Activated CD8-positive, alpha-beta memory T cell treated with anti-CD3 and anti-CD28 coated beads, Interleukin-2, amount 50 U/mL, for 4 hours (primary cell): Measurements from ENCODE around the gene DIS3L2.
"Not testable (repeated sequence)": the region's sequence is repeated elsewhere in the genome, so short reads cannot be mapped to it uniquely, and the experiment has no call there.

Source experiments
- DNase-seq: peaks from one replicate; pipeline ENCODE4 v3.0.0-alpha.2; 2020

DIS3L2 gene

GRCh38 chr2:232363784-232364615, 402.5 kb downstream of the DIS3L2 start:
- DNase-seq = no peak

- not testable (repeated sequence) for DNase-seq
Measured at GRCh38 chr2:232364806-232365594, 403.5 kb downstream of the DIS3L2 start.

- DNase-seq = no peak
Measured at GRCh38 chr2:232365621-232366321, 404.3 kb downstream of the DIS3L2 start.

GRCh38 chr2:232366461-232366860, 404.9 kb downstream of the DIS3L2 start:
- not testable (repeated sequence) for DNase-seq

- DNase-seq = no peak
Measured at GRCh38 chr2:232367016-232367415, 405.5 kb downstream of the DIS3L2 start.

GRCh38 chr2:232367591-232368233, 406.2 kb downstream of the DIS3L2 start:
- no peak for DNase-seq

- no peak for DNase-seq
Measured at GRCh38 chr2:232368311-232368731, 406.8 kb downstream of the DIS3L2 start.

GRCh38 chr2:232369126-232369951, 407.8 kb downstream of the DIS3L2 start:
- DNase-seq = no peak

GRCh38 chr2:232370007-232370406, 408.5 kb downstream of the DIS3L2 start:
- not testable (repeated sequence) for DNase-seq

GRCh38 chr2:232372231-232373208, 411.0 kb downstream of the DIS3L2 start:
- no peak for DNase-seq

GRCh38 chr2:232374356-232374755, 412.8 kb downstream of the DIS3L2 start:
- no peak for DNase-seq

GRCh38 chr2:232375164-232375563, 413.7 kb downstream of the DIS3L2 start:
- no peak for DNase-seq

GRCh38 chr2:232376260-232376659, 414.7 kb downstream of the DIS3L2 start:
- no peak for DNase-seq

GRCh38 chr2:232376713-232377112, 415.2 kb downstream of the DIS3L2 start:
- DNase-seq = no peak

GRCh38 chr2:232377319-232377718, 415.8 kb downstream of the DIS3L2 start:
- DNase-seq = no peak

GRCh38 chr2:232377841-232378734, 416.6 kb downstream of the DIS3L2 start:
- no peak for DNase-seq

GRCh38 chr2:232378735-232379151, 417.2 kb downstream of the DIS3L2 start, which contains the start of gene ALPP:
Gene ALPP (plus strand): TSS chr2:232378751. CDS start chr2:232378803, 52 bp downstream.
- DNase-seq = not testable (repeated sequence)

- not testable (repeated sequence) for DNase-seq
Measured at GRCh38 chr2:232379610-232380590, 418.4 kb downstream of the DIS3L2 start.
